DMS153 treated with DMSO at 0.1 percent for 48 hours (cell line): ENCODE results near the gene RANGAP1.
"Not testable (repeated sequence)": the region's sequence is repeated elsewhere in the genome, so short reads cannot be mapped to it uniquely, and the experiment has no call there.

ENCODE experiments used
- DNase-seq: peaks from one replicate; lab custom pipeline; 2025; ENCODE audit not compliant: unreplicated experiment; lab: John Stamatoyannopoulos, UW

The RANGAP1 gene

DNA sequence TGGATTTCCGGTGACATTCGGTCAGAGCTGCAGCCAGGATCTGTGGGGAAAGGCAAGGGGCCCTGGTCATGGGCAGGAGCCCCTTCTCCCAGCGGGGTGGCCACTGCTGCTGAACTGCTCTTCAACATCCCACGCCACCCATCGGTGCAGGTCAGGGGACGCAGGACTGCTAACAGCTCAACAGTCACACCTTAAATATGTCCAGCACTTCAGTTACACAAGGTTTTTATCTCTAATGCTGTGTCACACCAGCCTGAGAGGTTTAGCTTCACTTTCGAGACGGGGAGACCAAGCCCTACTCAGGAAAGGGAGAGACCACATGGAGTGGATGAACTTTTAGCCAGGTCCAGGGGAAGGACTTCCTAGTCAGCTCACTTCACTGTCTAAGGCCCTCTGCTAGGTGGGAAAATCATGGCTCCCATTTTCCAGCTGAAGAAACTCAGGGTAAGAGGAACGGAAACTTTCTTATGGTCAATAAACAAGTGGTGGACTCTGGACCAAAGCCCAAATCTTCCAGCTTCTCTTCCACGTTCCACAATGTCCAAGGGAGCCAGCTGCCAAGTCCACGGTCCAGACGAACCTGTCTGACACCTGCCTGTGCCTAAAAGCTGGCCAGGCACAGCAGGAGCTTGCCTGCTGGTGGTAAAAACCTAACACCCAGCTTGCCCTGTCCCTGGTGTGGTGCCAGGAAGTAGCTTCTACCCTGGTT, 24.3 kb downstream of the RANGAP1 start:
- no peak for DNase-seq

GRCh38 chr22:41260871-41261270, 25.1 kb downstream of the RANGAP1 start:
- DNase-seq, result no peak

DNA sequence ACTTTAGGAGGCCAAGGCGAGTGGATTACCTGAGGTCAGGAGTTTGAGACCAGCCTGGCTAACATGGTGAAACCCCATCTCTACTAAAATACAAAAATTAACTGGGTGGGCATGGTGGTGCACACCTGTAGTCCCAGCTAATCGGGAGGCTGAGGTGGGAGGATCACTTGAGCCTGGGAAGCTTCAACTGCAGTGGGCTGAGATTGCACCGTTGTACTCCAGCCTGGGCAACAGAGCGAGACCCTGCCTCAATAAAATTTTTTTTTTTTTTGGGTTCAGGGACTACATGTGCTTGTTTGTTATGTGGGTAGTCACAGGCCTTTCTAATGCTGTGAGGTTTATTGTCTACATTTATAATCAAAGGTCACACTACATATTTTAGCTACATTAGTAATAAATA, 26.2 kb downstream of the RANGAP1 start:
- DNase-seq, result not testable (repeated sequence)

DNA sequence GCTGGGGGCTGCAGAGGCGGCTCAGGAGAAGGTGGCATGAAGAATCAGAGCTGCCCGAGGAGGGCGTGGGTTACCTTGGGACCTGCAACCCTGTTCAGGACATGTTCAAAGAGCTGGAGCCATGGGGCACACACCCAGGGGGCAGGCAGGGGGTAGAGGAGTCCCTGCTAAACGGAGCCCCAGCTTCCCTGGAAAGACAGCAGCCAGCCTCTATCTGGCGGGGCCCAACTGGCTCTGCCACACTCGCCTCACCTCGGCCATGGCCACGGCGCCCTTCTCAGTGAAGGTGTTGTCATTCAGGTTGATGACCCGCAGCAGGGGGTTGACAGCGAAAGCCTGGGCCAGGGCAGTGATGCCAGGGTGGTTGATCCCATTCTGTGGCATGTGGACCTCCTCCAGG, 28.3 kb downstream of the RANGAP1 start:
- DNase-seq, result no peak

- no peak for DNase-seq
These were observed 29.4 kb downstream of the RANGAP1 start for GRCh38 chr22:41256254-41257253.

DNA sequence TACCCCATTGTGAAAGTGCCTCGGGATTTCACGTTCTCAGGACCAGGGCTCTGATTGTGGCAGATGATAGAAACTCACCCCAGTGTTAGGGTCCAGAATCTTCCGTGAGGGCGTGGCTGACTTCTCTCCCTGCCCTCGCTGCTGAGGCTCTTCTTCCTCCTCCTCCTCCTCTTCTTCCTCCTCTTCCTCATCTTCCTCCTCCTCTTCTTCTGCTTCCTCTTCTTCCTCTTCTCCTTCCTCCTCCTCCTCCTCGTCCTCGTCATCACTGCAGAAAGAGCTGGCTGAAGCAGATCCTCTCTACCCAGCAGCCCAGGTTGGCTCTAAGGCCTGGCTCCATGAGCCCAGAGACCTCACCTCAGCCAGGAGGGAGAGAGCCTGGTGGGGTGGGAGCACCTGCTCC, 31.8 kb downstream of the RANGAP1 start:
- DNase-seq, result no peak

DNA sequence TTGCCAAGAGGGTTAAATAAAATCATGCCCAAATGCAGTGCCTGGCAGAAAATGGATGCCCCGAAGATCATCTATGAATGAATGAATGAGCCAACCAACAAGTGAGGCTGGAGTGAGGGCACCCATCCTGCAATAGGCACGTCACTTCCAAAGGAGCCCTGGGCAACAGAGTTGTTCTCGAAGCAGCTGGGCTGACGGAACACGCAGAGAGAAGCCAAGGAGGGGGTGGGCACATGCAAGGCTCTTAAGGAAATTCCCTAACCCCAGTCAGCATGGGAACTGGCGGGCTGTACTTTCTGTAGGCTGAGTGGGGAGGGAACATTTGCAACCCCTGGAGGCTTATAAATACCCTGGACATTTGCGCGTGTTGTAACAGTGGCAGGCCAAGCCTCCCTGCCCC, 33.6 kb downstream of the RANGAP1 start:
- DNase-seq, result no peak

GRCh38 chr22:41250127-41250526, 35.9 kb downstream of the RANGAP1 start:
- DNase-seq, result no peak

- no peak for DNase-seq
These were observed 36.5 kb downstream of the RANGAP1 start for GRCh38 chr22:41249442-41249841.

- no peak for DNase-seq
These were observed 37.2 kb downstream of the RANGAP1 start for GRCh38 chr22:41248758-41249157.

DNA sequence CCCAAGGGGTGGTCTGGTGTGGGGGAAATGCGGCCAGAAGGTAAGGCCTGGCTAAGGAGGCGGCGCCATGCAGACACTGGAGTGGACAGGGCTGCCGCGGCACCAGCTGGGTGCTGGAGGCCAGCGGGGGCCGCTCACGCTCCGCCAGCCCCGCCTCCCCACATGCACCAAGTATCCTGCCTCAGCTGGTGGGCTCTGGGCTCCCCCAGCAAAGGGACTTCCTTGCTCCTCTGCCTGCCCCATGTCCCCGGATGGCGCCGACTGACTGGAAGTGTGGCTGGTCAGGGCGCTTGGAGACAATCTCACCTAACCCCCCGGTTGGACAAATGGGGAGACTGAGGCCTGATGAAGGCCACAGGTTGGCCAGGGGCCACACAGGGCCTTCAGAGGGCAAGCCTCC, 37.7 kb downstream of the RANGAP1 start:
- DNase-seq, result no peak

DNA sequence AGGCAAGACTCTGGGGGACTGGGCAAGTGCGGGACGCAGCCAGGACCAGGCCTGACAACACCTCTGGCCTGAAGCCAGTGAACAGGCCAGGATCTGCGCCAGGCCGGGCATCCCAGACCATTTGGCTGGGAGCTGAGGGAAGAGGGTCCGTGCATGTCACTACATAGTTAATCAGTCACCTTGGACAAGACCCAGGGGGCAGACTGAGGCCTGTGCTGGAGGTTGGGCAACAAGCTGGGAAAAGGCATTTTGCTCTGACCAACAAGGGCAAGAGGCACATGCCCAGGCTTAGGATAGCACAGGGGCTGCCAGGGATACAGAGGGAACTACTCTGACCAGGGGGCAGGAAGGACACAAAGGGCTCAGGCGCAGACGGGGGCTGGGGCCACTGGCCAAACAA, 38.3 kb downstream of the RANGAP1 start:
- no peak for DNase-seq

GRCh38 chr22:41245917-41246499, 40.0 kb downstream of the RANGAP1 start:
- DNase-seq, result no peak

- no peak for DNase-seq
These were observed 42.6 kb downstream of the RANGAP1 start for GRCh38 chr22:41243361-41243760.

GRCh38 chr22:41242396-41243117, 43.4 kb downstream of the RANGAP1 start:
- DNase-seq, result no peak

GRCh38 chr22:41241133-41241676, 44.8 kb downstream of the RANGAP1 start:
- no peak for DNase-seq

GRCh38 chr22:41240377-41241132, 45.4 kb downstream of the RANGAP1 start, which contains the start of gene CHADL:
CHADL (minus strand) TSS chr22:41240931; CDS start chr22:41240881, 50 bp downstream.
- no peak for DNase-seq

- DNase-seq, result no peak
These were observed 46.4 kb downstream of the RANGAP1 start for GRCh38 chr22:41239443-41240128.
